OCI-LY1 (cell line): ENCODE results near the gene C7.

ENCODE experiments used
- H2AFZ ChIP-seq: fragments of 200-600 bp; sonication (generic), shearing (Covaris generic); 2 replicates; pipeline ENCODE4 v1.6.0; 2014; ENCODE audit warnings: antibody characterized with exemption, mild to moderate bottlenecking, low read length
- H3F3A ChIP-seq: fragments of 200-600 bp; sonication (generic), shearing (Covaris generic); 2 replicates; pipeline ENCODE4 v1.6.0; 2014; ENCODE audit warnings: mild to moderate bottlenecking, antibody characterized with exemption, low read length, moderate library complexity; ENCODE audit not compliant: insufficient read depth
- H3K27ac ChIP-seq: fragments of 200-600 bp; sonication (generic); 2 replicates; pipeline ENCODE4 v1.5.1; 2014; ENCODE audit warnings: low read length, mixed run types, mild to moderate bottlenecking, low read depth; ENCODE audit not compliant: poor library complexity, severe bottlenecking
- H3K27me3 ChIP-seq: fragments of 200-600 bp; sonication (generic); 2 replicates; pipeline ENCODE4 v1.6.0; 2014; ENCODE audit warnings: antibody characterized with exemption, mild to moderate bottlenecking, low read length, moderate library complexity; ENCODE audit not compliant: insufficient read depth
- H3K36me3 ChIP-seq: fragments of 200-600 bp; sonication (generic); 2 replicates; pipeline ENCODE4 v1.6.1; 2014; ENCODE audit warnings: mild to moderate bottlenecking, antibody characterized with exemption, low read length, moderate library complexity, mixed read lengths; ENCODE audit not compliant: insufficient read depth
- H3K4me1 ChIP-seq: fragments of 200-600 bp; sonication (generic); 2 replicates; pipeline ENCODE4 v1.5.1; 2014; ENCODE audit warnings: mild to moderate bottlenecking, low read length, moderate library complexity; ENCODE audit not compliant: insufficient read depth, severe bottlenecking
- H3K4me2 ChIP-seq: fragments of 200-600 bp; sonication (generic), shearing (Covaris generic); 2 replicates; pipeline ENCODE4 v1.6.1; 2014; ENCODE audit warnings: low read length
- H3K4me3 ChIP-seq: fragments of 200-600 bp; sonication (generic); 2 replicates; pipeline ENCODE4 v1.5.1; 2014; ENCODE audit warnings: low read length, low read depth, mild to moderate bottlenecking, mixed read lengths; ENCODE audit not compliant: poor library complexity, severe bottlenecking
- H3K79me2 ChIP-seq: fragments of 200-600 bp; shearing (Covaris generic); 2 replicates; pipeline ENCODE4 v1.6.1; 2016; ENCODE audit warnings: mixed run types, low read length, mixed read lengths; ENCODE audit not compliant: insufficient read depth
- H3K9ac ChIP-seq: fragments of 200-600 bp; sonication (generic), shearing (Covaris generic); 2 replicates; pipeline ENCODE4 v1.6.1; 2014; ENCODE audit warnings: mild to moderate bottlenecking, low read length, mixed read lengths
- H3K9me2 ChIP-seq: fragments of 200-600 bp; sonication (generic), shearing (Covaris generic); 2 replicates; pipeline ENCODE4 v1.6.1; 2014; ENCODE audit warnings: low read depth, mild to moderate bottlenecking, low read length, mixed read lengths
- H3K9me3 ChIP-seq: fragments of 200-600 bp; shearing (Covaris generic); 2 replicates; pipeline ENCODE4 v1.6.1; 2014; ENCODE audit warnings: low read length, mixed read lengths
- H4K20me1 ChIP-seq: fragments of 200-600 bp; sonication (generic), shearing (Covaris generic); 2 replicates; pipeline ENCODE4 v1.6.0; 2016; ENCODE audit warnings: mild to moderate bottlenecking, low read length; ENCODE audit not compliant: insufficient read depth
- EZH2 ChIP-seq: fragments of 200-600 bp; sonication (generic), shearing (Covaris generic); IDR thresholded peaks from 2 replicates; pipeline ENCODE4 v1.8.0; 2017; ENCODE audit warnings: borderline replicate concordance, mixed run types, mild to moderate bottlenecking, antibody characterized with exemption, low read length, moderate library complexity, mixed read lengths
- TF ChIP-seq, protein P1 (sequence below): fragments of 200-600 bp; sonication (generic), shearing (Covaris generic); IDR thresholded peaks from 2 replicates; pipeline ENCODE4 v1.5.1; 2017; ENCODE audit warnings: mild to moderate bottlenecking, antibody characterized with exemption, low read length, moderate library complexity, mixed read lengths

C7 gene

DNA sequence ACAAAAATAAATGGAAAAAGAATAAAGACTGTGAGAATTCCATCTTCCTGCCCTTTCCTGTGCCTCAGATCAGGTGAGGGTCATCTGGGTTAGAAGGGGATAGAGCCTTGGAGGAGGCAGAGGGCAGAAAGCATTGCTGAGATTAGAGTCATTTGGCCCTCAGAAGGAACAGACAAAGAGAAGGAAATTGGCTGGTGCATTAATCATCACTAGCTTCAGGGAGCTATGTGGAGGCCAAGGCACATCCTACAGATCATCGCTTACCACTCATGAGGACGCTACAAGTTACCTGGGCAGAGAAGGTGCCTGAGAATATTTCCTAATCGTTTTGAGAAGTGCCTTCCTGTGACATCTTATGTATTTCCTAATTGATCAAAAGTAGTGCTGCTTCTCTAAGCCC lies 74.5 kb downstream of the C7 start:
- no peaks in the 10 kb centered on the region for H3K9me2 ChIP-seq
- H3K9me3 ChIP-seq, result no peaks in the 10 kb centered on the region
- no peaks in the 10 kb centered on the region for H3K36me3 ChIP-seq
- TF ChIP-seq EZH2, result no peak
- TF ChIP-seq, protein P1, sequence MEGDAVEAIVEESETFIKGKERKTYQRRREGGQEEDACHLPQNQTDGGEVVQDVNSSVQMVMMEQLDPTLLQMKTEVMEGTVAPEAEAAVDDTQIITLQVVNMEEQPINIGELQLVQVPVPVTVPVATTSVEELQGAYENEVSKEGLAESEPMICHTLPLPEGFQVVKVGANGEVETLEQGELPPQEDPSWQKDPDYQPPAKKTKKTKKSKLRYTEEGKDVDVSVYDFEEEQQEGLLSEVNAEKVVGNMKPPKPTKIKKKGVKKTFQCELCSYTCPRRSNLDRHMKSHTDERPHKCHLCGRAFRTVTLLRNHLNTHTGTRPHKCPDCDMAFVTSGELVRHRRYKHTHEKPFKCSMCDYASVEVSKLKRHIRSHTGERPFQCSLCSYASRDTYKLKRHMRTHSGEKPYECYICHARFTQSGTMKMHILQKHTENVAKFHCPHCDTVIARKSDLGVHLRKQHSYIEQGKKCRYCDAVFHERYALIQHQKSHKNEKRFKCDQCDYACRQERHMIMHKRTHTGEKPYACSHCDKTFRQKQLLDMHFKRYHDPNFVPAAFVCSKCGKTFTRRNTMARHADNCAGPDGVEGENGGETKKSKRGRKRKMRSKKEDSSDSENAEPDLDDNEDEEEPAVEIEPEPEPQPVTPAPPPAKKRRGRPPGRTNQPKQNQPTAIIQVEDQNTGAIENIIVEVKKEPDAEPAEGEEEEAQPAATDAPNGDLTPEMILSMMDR, result no peak
- H3K4me3 ChIP-seq, result no peak overlapping the region
- no peaks in the 10 kb centered on the region for H3K79me2 ChIP-seq
- H3K27me3 ChIP-seq, result no peaks in the 10 kb centered on the region
- H3F3A ChIP-seq, result no peaks in the 10 kb centered on the region
- H3K9ac ChIP-seq, result no peak overlapping the region
- no peaks in the 10 kb centered on the region for H4K20me1 ChIP-seq
- H2AFZ ChIP-seq, result no peak overlapping the region
- H3K4me2 ChIP-seq, result no peak overlapping the region
- H3K4me1 ChIP-seq, result no peaks in the 10 kb centered on the region
- no peak overlapping the region for H3K27ac ChIP-seq

DNA sequence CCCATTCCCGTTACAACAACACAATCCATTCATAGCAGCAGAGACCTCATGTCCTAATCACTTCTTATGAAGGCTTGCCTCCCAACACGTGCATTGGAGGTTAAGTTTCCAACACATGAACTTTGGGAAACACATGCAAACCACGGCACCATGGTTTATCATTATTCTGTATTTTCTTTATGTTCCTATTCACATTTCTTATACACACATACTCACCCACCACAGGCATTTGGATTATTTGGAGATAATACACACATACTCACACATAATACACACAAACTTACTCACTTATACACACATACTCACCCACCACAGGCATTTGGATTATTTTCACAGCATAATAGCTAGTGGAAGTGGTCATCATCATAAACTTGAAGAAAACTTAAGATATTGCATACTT lies 75.6 kb downstream of the C7 start:
- no peaks in the 10 kb centered on the region for H4K20me1 ChIP-seq
- TF ChIP-seq, protein P1, result no peak
- TF ChIP-seq EZH2, result no peak
- H3K9me3 ChIP-seq, result no peaks in the 10 kb centered on the region
- no peak overlapping the region for H2AFZ ChIP-seq
- no peak overlapping the region for H3K4me3 ChIP-seq
- H3F3A ChIP-seq, result no peaks in the 10 kb centered on the region
- no peak overlapping the region for H3K27ac ChIP-seq
- no peak overlapping the region for H3K4me2 ChIP-seq
- no peak overlapping the region for H3K9ac ChIP-seq
- H3K9me2 ChIP-seq, result no peaks in the 10 kb centered on the region
- no peaks in the 10 kb centered on the region for H3K4me1 ChIP-seq
- H3K36me3 ChIP-seq, result no peaks in the 10 kb centered on the region
- H3K27me3 ChIP-seq, result no peaks in the 10 kb centered on the region
- H3K79me2 ChIP-seq, result no peaks in the 10 kb centered on the region

DNA sequence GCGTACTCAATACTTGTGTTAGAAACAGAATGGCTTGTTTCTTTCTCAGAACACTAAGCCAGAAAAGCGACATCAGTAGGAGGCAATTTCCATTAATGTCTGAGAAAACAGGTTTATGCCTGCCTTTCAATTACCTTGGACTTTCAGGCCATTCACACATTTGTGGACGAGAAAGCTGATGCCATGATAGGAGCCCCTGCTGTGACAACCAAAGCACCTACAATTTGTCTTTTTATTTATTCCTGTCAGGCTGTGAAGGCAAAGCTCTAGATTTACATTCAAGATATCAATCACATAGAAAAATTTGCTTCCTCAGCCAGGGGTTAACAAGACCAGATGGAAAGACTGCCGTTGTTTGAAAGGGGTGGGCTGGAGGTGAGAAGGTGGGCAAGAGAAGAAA lies 76.2 kb downstream of the C7 start:
- Histone ChIP-seq H2AFZ (no peak overlapping the region), H3K4me1 (no peaks in the 10 kb centered on the region), H3K27me3 (no peaks in the 10 kb centered on the region), H3K9ac (no peak overlapping the region), H4K20me1 (no peaks in the 10 kb centered on the region), H3K79me2 (no peaks in the 10 kb centered on the region), H3F3A (no peaks in the 10 kb centered on the region), H3K27ac (no peak overlapping the region), H3K4me2 (no peak overlapping the region), H3K4me3 (no peak overlapping the region), H3K9me3 (no peaks in the 10 kb centered on the region), H3K9me2 (no peaks in the 10 kb centered on the region), H3K36me3 (no peaks in the 10 kb centered on the region)
- TF ChIP-seq, protein P1, result no peak
- no peak for TF ChIP-seq EZH2
